Esophagus squamous epithelium (tissue), 5 donors: ENCODE measurements around the gene TAS2R43. TPM values are rescaled to one million over a fixed set of nuclear protein-coding genes. Genes with fewer than 3 reads are reported as not detected.

Experiments
- DNase-seq: peaks from one replicate; lab custom pipeline; 2025; lab: John Stamatoyannopoulos, UW
- H3K27ac ChIP-seq, 4 donors: fragments of 200-600 bp; sonication (generic); one replicate each; pipeline ENCODE4 v1.5.1; 2016 to 2019; ENCODE audit warnings: mild to moderate bottlenecking in 1 of 4
- H3K27me3 ChIP-seq, 4 donors: fragments of 200-600 bp; sonication (generic); 1 replicate in 3 of 4; 2 replicates in 1 of 4; pipeline versions ENCODE4 v1.5.1 to v1.6.0; 2017 to 2021; ENCODE audit warnings: antibody characterized with exemption in 1 of 4
- H3K36me3 ChIP-seq, 3 donors: fragments of 200-600 bp; sonication (generic); one replicate each; pipeline ENCODE4 v1.5.1; 2016 to 2019
- H3K4me1 ChIP-seq, 3 donors: fragments of 200-600 bp; sonication (generic); one replicate each; pipeline ENCODE4 v1.5.1; 2017 to 2019
- H3K4me3 ChIP-seq, 4 donors: fragments of 200-600 bp; sonication (generic); 1 replicate in 3 of 4; 2 replicates in 1 of 4; pipeline ENCODE4 v1.5.1; 2016 to 2019; ENCODE audit warnings: mild to moderate bottlenecking in 2 of 4, moderate library complexity in 1 of 4
- H3K9me3 ChIP-seq, 3 donors: fragments of 200-600 bp; sonication (generic); one replicate each; pipeline ENCODE4 v1.5.1; 2016 to 2019
- POLR2A ChIP-seq, 4 donors: fragments of 450-650 bp; IDR thresholded peaks; one replicate each; pipeline ENCODE4 v1.6.1; 2017; ENCODE audit warnings: antibody characterized with exemption in 4 of 4, mild to moderate bottlenecking in 4 of 4, moderate library complexity in 3 of 4
- WGBS, 2 donors: methylation state at CpG; one replicate each; pipeline ENCODE4 v1.1.5; 2018; 5-methylcytosine and 5-hydroxymethylcytosine counted together
- intact Hi-C: fragments of 100-400 bp; cut with DNase I; formaldehyde crosslinking; loops from one replicate; pipeline ENCODE4 v1.15.0; 2022
- total RNA-seq, 4 donors: library from RNA; depleted of rRNA; stranded (reverse); fragments of >200 nt; gene quantifications; one replicate each; pipeline ENCODE4 v1.1.0, GENCODE V29; 2016
- TF ChIP-seq, protein P1 (sequence below), 6 experiments: fragments of 450-650 bp in 4 of 6; fragments of 200-600 bp in 2 of 6; sonication (generic) in 2 of 6; IDR thresholded peaks; one replicate each; pipeline ENCODE4 v1.5.1; 2016 to 2019; ENCODE audit warnings: antibody characterized with exemption in 6 of 6, mild to moderate bottlenecking in 4 of 6, moderate library complexity in 4 of 6
- donor health status: DM: yes; HTN: yes; CAD: no.

Gene TAS2R43
- total RNA-seq, 4 donors from 2014 or later, result 2.2 to 4.8 TPM; not detected in 2

DNA sequence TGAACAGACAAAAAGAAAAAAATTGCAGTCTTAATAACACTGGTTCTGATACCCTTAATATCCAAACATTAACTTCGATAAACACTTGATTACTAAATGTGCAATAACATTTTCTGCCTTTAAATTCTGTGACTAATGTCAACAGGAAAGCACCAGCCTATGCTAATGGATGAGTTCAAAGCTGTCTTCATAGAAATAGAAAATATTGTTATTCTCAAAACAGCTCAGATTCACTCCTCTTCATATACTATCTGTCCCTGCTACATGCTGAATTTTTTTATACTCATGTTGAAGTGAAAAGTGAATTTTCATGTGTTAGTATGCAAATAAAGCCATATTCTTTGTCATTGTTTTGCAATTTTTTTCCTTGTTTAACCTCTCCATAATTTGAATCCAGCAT, 13.9 kb downstream of the TAS2R43 start:
- DNase-seq, result no peak
- no peak overlapping the region for H3K27ac ChIP-seq
- WGBS, 2 donors, result 82 to 100% methylated on average over 1 of the region's 1 CpG
- H3K4me3 ChIP-seq, result no peak overlapping the region
- no peaks in the 10 kb centered on the region for H3K4me1 ChIP-seq
- no peak for TF ChIP-seq POLR2A (IDR thresholded peaks at IDR 0.05)
- TF ChIP-seq, protein P1, sequence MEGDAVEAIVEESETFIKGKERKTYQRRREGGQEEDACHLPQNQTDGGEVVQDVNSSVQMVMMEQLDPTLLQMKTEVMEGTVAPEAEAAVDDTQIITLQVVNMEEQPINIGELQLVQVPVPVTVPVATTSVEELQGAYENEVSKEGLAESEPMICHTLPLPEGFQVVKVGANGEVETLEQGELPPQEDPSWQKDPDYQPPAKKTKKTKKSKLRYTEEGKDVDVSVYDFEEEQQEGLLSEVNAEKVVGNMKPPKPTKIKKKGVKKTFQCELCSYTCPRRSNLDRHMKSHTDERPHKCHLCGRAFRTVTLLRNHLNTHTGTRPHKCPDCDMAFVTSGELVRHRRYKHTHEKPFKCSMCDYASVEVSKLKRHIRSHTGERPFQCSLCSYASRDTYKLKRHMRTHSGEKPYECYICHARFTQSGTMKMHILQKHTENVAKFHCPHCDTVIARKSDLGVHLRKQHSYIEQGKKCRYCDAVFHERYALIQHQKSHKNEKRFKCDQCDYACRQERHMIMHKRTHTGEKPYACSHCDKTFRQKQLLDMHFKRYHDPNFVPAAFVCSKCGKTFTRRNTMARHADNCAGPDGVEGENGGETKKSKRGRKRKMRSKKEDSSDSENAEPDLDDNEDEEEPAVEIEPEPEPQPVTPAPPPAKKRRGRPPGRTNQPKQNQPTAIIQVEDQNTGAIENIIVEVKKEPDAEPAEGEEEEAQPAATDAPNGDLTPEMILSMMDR (IDR thresholded peaks at IDR 0.05), result no peak
- no peaks in the 10 kb centered on the region for H3K36me3 ChIP-seq
- no peaks in the 10 kb centered on the region for H3K27me3 ChIP-seq
- intact Hi-C loops, result no loop called here
- H3K9me3 ChIP-seq, result peaks cover 0 to 12% (median 4%) of the 10 kb centered on the region in 3 donors

DNA sequence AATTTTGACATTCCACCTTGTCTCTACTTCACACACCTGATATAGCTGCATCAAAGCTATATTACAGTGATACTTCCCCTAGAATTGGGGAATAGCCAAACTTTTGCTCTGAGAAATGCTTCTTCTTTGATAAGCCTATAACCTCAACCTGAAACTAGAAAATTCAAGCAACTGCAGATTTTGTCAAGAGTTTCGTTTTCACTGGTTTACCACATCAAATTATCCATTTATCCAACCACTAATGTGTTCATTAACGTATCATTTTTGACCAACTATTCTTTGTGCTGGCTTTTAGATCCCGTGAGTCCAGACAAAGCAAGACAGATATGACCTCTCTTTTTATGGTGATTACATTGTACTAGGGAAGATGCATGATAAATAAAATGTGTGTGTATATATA, 16.5 kb downstream of the TAS2R43 start:
- intact Hi-C loops, result no loop called here
- no peaks in the 10 kb centered on the region for H3K27me3 ChIP-seq
- H3K27ac ChIP-seq, result no peak overlapping the region
- H3K9me3 ChIP-seq, result peaks cover 0 to 3% (median 0%) of the 10 kb centered on the region in 3 donors
- WGBS, 2 donors, result 54 to 88% methylated on average over 3 of the region's 3 CpGs
- H3K36me3 ChIP-seq, result no peaks in the 10 kb centered on the region
- no peak for DNase-seq
- H3K4me3 ChIP-seq, result no peak overlapping the region
- H3K4me1 ChIP-seq, result no peaks in the 10 kb centered on the region
- TF ChIP-seq, protein P1 (IDR thresholded peaks at IDR 0.05), result no peak
- TF ChIP-seq POLR2A (IDR thresholded peaks at IDR 0.05), result no peak

DNA sequence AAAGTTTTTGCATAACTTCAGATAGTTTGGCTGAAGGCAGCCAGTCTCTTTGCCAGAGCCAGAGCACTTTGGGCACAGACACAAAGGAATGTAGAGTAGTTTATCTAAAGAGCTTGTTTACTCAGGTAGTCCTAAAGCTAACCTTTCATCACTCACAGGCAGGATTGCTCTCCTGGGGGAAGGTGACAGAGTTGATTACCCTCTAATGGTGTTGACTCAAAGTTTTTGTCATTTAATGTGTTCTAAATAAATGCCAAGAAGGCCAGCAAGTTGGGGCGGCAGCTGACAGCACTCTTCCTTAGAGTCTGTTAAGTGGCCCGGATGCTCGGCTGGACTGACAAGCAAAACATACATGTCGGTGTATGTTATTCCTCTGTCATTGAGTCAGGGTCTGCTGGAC, 20.7 kb downstream of the TAS2R43 start:
- Histone ChIP-seq H3K27me3 (no peaks in the 10 kb centered on the region), H3K36me3 (no peaks in the 10 kb centered on the region), H3K4me1 (no peaks in the 10 kb centered on the region), H3K27ac (no peak overlapping the region), H3K4me3 (no peak overlapping the region), H3K9me3 (no peaks in the 10 kb centered on the region)
- TF ChIP-seq, protein P1 (IDR thresholded peaks at IDR 0.05), result no peak
- no peak for TF ChIP-seq POLR2A (IDR thresholded peaks at IDR 0.05)
- no peak for DNase-seq
- intact Hi-C loops, result no loop called here
- 42 to 45% methylated on average over 4 of the region's 4 CpGs for WGBS, 2 donors

DNA sequence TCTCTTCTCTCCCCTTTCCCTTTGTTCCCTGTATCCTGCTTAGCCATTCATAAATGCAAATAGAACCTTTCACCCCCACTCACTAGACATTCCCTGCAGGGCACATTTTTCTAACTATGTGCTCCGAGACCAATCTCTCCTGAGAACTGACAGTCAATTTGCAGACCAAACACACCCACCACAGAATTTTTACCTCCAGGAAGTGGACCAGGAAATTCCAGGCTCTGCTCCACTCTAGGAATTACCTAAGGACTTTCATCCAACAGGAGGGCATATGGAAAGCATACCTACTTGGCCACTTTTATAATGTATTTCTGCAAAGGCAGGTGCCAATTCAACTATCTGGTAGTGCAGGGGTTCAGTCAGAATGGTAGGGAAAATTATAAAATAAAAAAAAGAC, 21.1 kb downstream of the TAS2R43 start:
- TF ChIP-seq POLR2A (IDR thresholded peaks at IDR 0.05), result no peak
- TF ChIP-seq, protein P1 (IDR thresholded peaks at IDR 0.05), result no peak
- Histone ChIP-seq H3K9me3 (no peaks in the 10 kb centered on the region), H3K27me3 (no peaks in the 10 kb centered on the region), H3K27ac (no peak overlapping the region), H3K4me1 (no peaks in the 10 kb centered on the region), H3K4me3 (no peak overlapping the region), H3K36me3 (no peaks in the 10 kb centered on the region)
- intact Hi-C loops, result no loop called here
- WGBS, 2 donors, result 41 to 62% methylated on average over 1 of the region's 1 CpG
- DNase-seq, result no peak

DNA sequence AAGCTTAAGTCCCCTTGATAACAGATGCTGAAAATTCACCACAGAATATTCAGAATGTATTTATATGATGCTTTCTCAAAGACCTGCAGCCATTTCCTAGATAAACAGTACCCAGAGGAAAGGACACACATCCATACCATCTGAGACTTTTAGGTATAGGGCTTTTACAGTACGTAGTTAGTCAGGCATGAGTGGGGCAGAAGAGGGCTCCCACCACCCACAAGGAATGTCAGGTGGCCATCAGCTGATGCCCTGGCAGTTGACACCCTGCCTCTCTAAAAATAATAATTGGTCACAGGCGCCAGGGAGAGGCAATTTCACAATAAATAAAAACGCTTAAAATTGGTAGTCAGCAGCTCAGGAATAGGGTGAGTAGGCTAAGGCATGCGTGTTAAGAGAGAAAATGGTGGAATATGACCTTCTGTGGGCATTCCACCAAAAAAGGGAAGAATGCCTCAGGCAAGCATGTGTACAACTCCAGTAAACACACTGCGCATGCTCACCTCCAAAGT, 22.2 kb downstream of the TAS2R43 start:
- Histone ChIP-seq H3K9me3 (no peaks in the 10 kb centered on the region), H3K27ac (no peak overlapping the region), H3K36me3 (no peaks in the 10 kb centered on the region), H3K4me1 (no peaks in the 10 kb centered on the region), H3K27me3 (no peaks in the 10 kb centered on the region), H3K4me3 (no peak overlapping the region)
- 85 to 87% methylated on average over 5 of the region's 5 CpGs for WGBS, 2 donors
- DNase-seq, result no peak
- intact Hi-C loops, result no loop called here
- TF ChIP-seq, protein P1 (IDR thresholded peaks at IDR 0.05), result no peak
- no peak for TF ChIP-seq POLR2A (IDR thresholded peaks at IDR 0.05)
